GM21526 (cell line): Measurements from ENCODE around the gene DYNAP.

Experiments used
- ATAC-seq: cut with Tn5 transposase; IDR thresholded peaks from one replicate; pipeline ENCODE4 v1.9.1; 2021; ENCODE audit warnings: moderate library complexity; ENCODE audit not compliant: unreplicated experiment, low FRiP score

DYNAP gene, protein sequence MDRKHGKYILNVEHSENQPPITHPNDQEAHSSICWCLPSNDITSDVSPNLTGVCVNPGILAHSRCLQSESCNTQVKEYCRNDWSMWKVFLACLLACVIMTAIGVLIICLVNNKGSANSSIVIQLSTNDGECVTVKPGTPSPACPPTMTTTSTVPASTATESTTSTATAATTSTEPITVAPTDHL

DNA sequence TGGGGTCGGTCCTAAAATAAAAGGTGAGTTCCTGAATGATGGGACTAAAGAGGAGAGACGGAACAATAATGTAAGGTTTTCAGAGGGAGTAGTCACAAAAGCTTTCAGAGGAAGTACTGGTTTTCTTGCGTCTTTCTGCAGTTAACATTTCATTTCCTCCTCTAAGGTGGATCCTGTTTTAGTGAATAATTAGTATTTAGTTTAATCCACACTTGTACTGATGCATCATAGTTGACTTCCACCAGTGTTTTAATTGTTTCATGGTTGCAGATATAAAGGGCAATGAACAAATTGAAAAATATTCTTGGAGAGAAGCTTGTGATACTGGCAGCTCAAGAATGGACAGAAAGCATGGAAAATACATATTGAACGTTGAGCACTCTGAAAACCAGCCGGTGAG is at the start of gene DYNAP:
DYNAP (plus strand) TSS at position 301 of the 400 bp plus-strand sequence; CDS start at position 339, 38 bp downstream.
- ATAC-seq, result no peak

DNA sequence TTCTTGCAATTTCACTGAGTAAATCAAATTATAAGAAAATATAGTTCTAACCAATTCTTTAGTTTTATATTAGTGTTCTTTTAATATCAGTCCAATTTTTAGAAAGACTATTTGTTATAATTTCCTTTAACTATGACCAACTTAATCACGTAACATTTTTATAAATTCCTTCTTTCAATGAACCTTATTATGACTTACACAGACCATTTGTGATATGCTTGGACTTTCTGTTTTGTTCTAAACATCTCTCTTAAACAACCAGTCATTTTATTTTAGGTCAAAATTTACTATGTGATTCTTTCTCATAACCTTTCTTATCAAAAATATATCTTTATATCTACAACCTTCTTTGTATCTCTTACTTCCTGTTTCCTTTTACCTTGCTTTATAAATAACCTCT is 39.5 kb upstream of the DYNAP start:
- ATAC-seq, result no peak

DNA sequence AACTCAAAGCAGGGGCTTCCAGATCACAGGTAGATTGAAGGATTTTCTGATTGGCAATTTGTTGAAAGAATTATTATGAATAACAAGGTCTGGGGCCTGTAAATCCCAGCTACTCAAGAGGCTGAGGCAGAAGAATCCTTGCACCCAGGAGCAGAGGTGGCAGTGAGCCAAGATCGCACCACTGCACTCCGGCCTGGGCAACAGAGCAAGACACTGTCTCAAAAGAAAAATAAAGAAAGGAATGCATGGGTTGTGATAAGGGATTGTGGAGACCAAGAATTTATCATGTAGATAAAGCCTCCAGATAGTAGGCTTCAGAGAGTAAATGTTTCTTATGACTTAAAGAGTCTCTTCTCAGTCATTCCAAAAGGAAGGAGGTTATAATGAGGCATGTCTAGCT is 35.8 kb upstream of the DYNAP start:
- no peak for ATAC-seq

DNA sequence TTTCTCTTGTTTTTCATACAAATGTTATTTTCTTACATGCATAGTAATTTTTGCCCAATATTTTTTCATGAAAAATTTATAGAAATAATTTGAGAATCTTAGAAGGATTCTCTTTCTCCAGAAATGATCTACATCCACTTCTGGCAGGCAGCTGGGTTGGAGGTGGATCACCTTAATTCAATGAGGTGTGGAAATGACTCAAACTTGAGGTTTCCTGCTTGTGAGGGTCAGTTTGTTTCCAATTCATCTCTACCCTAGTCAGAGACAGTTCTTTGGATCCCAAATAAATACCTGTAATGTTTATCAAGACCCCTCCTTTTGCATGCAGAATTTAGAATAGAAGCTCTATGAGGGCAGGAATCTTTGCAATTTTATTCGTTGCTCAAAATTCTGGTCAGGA is 35.0 kb upstream of the DYNAP start:
- no peak for ATAC-seq

DNA sequence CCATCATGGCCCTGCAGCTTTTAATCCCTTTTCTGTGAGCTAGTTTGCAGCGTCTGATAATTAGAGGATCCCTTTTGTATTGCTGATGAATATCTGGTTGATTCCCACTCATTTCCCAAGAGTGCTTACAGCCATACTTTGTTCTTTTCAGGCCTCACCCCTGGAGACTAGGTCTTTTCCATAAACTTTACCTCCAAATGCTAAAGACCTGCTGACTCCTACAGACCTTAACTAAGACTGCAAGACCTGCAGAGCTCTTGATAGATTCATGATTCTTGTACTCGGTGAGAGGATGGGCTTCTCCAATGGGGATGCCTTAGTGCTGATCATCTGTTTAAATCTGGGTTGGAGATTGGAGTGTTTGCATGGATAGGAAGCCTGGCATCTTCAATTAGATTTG is 33.1 kb upstream of the DYNAP start:
- ATAC-seq, result no peak

DNA sequence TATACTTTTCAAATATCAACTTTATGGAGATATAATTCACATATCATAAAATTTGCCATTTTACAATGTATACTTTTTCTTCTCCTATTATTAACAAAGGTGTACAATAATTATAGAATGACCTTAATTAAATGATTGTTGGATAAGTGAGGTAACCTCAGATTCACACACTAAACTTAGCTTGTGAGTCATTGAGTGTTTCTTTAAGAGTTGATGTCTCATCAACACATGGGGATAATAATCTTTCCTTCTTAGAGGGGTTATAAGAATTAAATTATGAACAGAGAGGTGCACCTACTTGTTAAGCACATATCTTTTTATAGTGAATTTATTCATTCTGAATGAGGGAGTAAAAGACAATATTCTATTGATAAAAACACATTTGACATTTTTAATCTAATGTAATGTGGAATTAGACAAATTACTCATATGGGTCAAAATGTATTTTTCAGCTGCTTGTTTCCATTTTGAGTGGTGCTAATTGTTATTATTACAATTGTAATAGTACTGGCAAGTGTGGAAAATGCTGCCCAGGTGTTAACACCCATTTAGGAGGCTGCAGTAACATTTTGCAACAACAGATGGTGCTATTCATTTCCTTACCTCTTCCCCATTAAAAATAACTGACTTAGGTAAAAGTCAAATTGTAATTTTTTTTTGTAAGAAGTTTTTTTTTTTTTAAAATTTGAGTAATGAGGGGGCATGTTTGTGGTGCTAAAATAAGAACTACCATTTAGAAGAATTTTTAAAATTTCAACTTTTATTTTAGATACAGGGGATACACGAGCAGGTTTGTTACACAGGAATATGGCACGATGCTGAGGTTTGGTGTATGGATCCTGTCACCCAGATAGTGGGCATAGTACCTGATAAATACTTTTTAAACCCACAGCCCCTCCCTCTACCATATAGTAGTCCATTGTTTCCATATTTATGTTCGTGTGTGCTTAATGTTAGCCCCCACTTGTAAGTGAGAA is 32.1 kb upstream of the DYNAP start:
- peak; percentile 66 for ATAC-seq

DNA sequence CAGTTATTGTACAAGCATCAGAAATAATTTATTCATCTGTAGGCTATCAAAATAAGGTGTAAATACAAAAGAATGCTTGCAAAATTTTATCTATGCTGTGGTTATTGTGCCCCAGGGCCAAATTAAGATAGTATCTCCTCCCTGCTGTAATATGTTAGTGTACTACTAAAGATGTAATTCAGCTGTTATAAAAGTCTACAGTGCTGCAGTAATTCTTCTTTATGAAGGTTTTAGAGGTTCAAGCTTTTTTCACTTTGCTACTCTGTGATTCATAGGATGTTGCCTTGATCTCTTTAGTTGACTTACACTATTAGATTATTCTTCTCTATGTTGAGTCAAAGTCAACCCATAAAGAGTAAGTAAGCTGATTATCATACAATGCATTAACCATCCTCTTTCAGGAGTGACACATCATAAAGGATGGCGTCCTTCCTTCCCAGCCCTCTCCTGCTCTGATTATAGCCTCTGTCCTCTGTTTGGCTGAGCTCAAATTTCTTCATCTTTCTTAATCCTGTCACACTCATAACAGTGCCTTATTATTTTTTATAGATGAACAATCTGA is 29.3 kb upstream of the DYNAP start:
- no peak for ATAC-seq

DNA sequence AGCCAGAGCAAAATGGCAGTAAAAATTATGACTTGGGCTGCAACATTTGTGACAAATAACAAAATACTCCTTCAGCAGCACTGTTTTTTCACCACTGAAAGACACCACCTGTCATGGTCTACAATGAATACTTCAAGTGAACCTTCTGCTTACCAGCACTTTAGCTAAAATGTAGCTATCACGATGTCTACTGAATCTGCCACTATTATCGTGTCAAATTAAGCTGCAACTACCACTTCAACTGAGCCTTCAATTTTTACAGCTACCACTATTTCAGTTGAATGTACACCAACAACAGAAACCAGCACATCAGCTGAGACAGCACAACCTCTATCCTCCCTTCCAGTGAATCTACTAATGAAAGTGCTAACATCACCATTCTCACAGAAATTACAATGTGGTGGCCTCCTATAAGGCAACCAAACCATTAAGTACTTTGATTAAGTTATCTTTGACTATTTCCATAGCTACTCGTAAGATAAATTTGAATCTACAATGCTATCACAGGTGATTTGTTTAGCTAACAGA is 10.8 kb upstream of the DYNAP start:
- no peak for ATAC-seq

DNA sequence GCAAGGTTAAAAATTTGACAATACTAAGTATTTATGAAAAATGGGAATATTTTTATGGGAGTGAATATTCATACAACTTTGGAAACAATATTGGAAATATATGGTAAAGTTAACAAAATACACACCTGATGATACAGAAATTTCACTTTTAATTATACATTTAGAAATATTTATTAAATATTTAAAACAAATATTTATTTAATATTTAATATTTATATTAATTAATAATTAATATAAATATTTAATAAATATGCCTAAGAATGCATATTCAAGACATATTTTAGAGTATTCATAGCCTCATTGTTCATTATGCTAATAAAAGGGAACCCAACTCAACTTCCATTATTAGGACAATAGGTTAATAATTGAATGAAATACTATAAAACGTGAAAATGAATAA is 7.0 kb upstream of the DYNAP start:
- ATAC-seq, result no peak

DNA sequence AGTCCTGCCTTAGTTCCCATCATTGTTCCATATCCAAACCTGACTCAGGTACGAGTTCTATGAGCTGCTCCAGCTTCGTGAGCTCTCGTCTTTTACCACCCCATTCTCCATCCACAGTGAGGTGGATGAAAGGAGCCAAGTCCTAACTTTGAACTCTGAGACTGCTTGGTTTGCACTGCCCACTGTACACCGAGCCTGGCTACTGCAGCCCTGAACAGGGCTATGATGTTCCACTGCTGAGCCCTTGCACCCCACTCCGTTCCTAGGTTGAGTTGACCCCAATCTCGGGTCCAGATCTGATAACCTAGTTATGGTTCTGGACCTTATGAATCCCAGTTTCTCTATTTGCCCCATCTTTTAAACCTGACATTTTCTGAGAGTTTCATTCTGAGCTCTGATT is 5.3 kb upstream of the DYNAP start:
- no peak for ATAC-seq

DNA sequence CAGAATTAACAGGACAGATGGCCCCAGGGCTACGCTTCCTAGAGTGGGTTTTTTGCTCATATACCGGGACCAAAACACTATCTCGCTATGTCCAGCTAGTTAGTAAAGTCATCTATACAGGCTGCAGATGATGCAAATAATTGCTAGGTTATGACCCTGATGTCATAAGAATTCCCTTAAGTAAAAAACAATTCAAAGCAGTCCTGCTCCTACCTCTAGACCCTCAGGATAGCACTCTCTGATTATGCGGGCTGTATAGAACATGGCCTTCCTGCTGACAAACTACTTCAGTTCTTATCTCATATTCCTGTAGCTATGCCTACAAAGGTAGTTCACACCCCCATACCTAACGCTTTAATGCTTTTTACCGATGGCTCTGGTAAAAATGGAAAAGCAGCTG is 13.2 kb downstream of the DYNAP start:
- no peak for ATAC-seq

DNA sequence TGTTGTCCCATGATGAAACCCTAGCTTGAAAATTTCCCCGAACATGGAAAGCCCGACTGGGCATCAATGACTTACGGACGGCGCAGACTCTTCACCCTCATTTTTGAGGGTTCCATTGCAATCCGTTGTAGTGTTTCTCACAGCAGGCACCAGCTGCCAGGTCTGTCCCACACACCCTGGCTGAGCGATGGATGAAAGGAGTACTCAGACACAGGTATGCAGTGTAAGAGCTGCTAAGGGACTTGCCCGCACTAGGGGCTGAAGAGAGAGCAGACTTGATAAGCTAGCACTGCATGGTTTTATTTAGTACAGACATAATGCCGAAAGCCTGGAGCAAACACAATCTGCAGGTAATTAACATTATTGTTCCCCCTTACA is 15.8 kb downstream of the DYNAP start:
- no peak for ATAC-seq

DNA sequence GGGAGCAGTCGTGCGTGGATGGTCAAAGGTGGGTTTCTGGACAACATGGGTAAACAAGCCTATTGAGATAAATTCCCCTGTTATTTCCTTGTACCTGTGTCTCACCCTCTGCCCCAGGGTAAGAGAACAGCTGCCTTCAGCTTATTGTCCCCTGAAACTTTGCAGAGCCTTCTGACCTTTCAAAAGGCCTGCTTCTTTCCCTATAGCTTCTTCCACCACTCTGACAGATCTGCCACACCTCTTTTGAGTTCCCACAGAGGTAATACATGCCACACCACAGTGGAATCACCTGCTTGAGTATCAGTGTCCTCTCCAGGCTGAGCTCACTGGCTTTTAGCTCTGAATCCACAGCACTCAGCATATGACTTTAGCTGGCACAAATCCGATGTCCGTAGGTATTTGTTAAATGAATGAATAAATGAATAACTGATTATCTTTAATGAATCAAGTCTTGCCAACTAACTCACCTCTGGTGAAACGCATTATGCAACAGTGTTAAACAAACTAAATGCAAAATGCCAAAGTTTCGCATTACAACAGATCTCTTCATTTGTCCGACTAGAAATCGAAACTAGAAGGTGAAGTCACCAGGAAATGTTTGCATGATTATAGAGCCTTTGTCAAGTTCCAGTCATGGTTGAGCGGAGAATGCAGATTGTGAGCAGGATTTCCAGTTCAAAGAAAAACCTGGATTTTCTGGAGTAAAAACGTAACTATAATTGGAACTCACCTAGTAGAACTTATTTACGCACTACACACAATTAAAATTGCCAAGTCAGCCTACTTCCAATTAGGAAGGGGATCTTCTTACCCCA is 16.4 kb downstream of the DYNAP start:
- no peak for ATAC-seq

DNA sequence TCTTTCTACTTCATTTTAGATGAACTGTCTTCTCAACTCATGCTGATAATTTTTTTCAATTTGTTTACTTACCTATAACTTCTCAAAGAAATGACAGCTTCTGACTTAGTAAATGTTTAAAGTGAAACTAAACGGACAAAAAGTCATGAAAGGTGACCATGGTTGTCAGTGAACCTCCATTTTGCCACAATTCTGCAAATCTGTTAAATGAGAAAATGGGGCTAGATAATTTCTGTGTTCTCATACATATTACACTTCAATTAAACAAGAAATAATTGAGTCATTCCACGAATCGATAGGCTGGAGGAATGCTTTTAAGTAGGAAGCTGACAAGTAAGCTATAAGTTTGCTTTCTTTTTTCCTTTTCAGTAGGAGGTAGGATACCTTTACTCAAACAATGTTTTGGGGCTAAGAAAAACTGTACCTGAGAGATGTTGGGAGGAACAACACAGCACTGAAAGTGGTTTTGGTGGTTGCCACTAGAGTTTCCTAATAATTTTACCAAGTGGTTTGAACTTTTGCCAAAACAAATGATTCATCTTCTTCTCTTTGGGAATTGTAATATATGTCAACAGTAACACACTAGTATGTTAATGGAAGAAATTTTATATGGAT is 17.1 kb downstream of the DYNAP start:
- no peak for ATAC-seq

DNA sequence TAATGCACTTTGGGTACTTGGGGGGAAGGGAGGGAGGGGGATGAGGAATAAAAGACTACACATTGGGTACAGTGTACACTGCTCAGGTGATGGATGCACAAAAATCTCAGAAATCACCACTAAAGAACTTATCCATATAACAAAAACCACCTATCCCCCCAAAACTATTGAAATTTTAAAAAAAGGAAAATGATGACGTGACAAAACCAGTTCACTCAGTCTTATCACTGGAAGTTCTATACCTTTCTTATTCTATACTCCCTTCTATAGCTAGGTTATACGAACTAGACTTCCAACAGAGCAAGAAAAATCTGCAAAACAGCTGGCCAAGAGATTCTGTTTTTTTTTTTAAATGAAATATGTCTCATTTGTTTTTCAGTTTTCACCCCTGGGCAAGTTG is 20.8 kb downstream of the DYNAP start:
- no peak for ATAC-seq

DNA sequence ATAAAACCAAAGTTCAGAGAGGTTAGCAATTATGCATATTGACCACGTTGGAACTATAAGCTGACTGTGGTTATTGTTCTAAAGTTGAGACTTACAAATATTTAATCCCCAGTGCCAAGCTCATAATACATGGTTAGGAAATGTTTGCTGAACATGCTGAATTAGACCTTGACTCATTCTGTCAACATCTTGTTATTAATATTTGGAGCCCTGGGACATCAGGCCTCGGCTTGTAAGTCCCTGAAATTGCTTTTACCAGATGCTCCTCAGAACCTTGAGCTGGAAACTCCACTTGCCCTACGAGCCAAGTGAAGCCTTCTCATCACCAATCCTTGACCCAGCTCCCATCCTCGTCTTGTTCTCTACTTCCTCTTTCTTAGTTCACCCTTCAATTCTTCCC is 21.2 kb downstream of the DYNAP start:
- no peak for ATAC-seq

DNA sequence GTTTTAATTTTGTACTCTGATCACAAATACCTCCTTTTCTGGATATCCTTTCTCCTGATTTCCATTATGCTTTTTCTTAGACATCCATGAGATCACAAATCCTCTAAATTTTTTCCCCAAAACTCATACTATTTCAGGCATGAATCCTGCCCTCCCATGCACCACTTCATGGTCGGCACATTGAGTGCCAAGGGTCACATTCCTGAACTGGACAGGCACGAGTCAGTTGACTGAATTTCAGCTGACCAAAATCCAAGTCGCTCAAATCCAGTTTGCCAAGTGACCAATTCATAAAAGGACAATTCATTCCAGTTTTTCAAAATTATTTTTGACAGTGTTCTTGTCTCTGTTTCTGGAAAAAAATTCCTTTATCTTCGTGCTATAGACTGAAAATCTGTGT is 22.1 kb downstream of the DYNAP start:
- no peak for ATAC-seq

DNA sequence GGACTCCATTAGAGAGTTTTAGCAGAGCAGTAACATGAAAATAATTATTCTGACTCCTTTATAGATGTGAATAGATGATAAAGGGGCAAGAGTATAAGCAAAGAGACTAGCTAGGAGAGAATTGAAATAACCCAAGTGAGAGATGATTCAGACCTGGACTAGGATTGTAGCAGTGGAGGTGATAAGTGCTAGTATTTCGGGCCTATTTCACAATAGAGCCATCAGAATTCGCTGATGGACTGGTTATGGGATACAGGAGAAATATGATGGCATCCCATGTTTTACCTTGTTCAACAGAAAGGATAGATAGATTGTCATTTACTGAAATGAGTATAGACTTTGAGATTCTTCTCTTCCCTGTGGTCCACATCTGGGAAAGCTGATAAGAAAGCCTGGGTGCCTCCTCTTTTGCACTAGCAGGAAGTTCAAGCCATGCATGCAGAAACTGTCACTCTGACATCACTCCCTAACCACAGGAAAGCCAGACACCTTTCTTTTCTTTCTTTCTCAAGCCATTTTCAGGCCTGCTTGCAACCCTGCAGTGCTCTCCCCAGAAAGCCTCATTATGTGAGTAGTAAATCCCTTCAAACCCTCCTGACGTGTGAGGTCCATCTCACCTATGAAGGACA is 25.3 kb downstream of the DYNAP start:
- peak; percentile 81 for ATAC-seq

DNA sequence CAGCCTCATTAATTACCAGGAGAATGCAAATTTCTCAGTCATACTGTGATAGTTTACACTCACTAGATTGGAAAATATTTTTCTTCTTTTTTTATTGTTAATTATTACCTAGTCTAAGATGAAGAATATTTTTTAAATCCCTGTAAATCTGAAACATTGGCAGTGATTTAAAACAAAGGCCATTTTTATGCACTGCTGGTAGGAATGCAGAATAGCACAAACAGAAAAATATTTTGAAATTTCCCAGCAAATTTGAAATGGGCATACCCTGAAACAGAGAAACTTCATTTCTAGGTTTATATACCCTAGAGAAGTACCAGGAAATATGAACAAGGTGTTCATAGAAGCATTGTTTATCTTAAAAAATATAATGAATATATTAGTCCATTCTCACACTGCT is 31.0 kb downstream of the DYNAP start:
- no peak for ATAC-seq

DNA sequence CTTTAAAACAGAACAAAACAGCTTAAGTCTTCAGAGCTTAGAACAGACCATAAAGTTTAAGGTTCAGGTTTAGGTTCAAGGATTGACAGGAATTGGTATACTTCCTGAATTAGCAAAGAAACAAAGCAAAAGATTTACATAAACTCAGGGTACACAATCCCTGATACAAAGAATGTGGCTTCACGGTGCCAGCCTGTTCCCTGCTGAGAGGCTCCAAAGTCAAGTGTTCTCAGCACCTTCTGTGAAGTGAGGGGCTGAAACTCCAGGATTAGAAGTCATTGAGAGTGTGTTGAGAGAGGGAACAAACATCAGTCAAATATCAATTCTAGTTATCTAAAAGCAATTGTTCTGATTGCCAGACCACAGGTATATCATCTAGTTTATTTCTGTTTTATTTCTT is 35.7 kb downstream of the DYNAP start:
- no peak for ATAC-seq
